ENCODE data around the gene DDC. TPM values are rescaled to one million over a fixed set of nuclear protein-coding genes. Genes with fewer than 3 reads are reported as not detected.

Gene DDC
- polyA plus RNA-seq, 5 donors: 7.6 to 17.0 (median 9.3) TPM

GRCh38 chr7:50416527-50417182 is 148.6 kb downstream of the DDC start:
- no peak for DNase-seq

- no peak for DNase-seq
Observed at GRCh38 chr7:50415844-50416364, 149.3 kb downstream of the DDC start.

GRCh38 chr7:50413561-50413960 is 151.6 kb downstream of the DDC start:
- no peak for DNase-seq

- no peak for DNase-seq
Observed at GRCh38 chr7:50412973-50413372, 152.2 kb downstream of the DDC start.

- no peak for DNase-seq
Observed at GRCh38 chr7:50411332-50411731, 153.9 kb downstream of the DDC start.

GRCh38 chr7:50409856-50410745 is 155.1 kb downstream of the DDC start:
- no peak for DNase-seq

Other genes with a start within 250 kb of the DDC start
- 10 to 100 TPM; 20.1 to 50.0 (median 37.7) TPM for gene FIGNL1, start 115.1 kb downstream of the DDC start, polyA plus RNA-seq (ENCODE audit: insufficient read depth in 1 of 5, insufficient read length in 5 of 5, low replicate concordance in 1 of 5)
- 10 to 100 TPM; 33.7 to 45.6 (median 38.6) TPM for gene GRB10, start 217.5 kb upstream of the DDC start, polyA plus RNA-seq (ENCODE audit: insufficient read depth in 1 of 5, insufficient read length in 5 of 5, low replicate concordance in 1 of 5)

Data from right lung (tissue), 5 donors.